Mucosa of gallbladder (tissue), 1 donor: ENCODE data around the gene FSD2. TPM values are rescaled to one million over a fixed set of nuclear protein-coding genes. Genes with fewer than 3 reads are reported as not detected.
"Not testable (repeated sequence)": the region's sequence is repeated elsewhere in the genome, so short reads cannot be mapped to it uniquely, and the experiment has no call there.

Source experiments
- DNase-seq: peaks from one replicate; pipeline ENCODE4 v3.0.0-alpha.2; 2020; ENCODE audit warnings: low spot score
- total RNA-seq: library from RNA; stranded (reverse); gene quantifications from one replicate; pipeline ENCODE4 v1.2.1, GENCODE V29; 2021
- donor health status: DM: no; HTN: no; CAD: no.

The FSD2 gene
- total RNA-seq, 1 donor from 2014 or later = 0.09 TPM

GRCh38 chr15:82792068-82792467, 13.8 kb downstream of the FSD2 start:
- no peak for DNase-seq

- DNase-seq = no peak
Measured at GRCh38 chr15:82790321-82790720, 15.5 kb downstream of the FSD2 start.

- DNase-seq = no peak
Measured at GRCh38 chr15:82789491-82789890, 16.4 kb downstream of the FSD2 start.

- no peak for DNase-seq
Measured at GRCh38 chr15:82788496-82788895, 17.4 kb downstream of the FSD2 start.

- no peak for DNase-seq
Measured at GRCh38 chr15:82781349-82781748, 24.5 kb downstream of the FSD2 start.

- no peak for DNase-seq
Measured at GRCh38 chr15:82778755-82779154, 27.1 kb downstream of the FSD2 start.

GRCh38 chr15:82774496-82774895, 31.4 kb downstream of the FSD2 start:
- no peak for DNase-seq

- DNase-seq = no peak
Measured at GRCh38 chr15:82771789-82772607, 33.9 kb downstream of the FSD2 start.

- DNase-seq = no peak
Measured at GRCh38 chr15:82768414-82769054, 37.3 kb downstream of the FSD2 start.

- no peak for DNase-seq
Measured at GRCh38 chr15:82767163-82767829, 38.6 kb downstream of the FSD2 start.

- DNase-seq = not testable (repeated sequence)
Measured at GRCh38 chr15:82766201-82766600, 39.7 kb downstream of the FSD2 start.

- DNase-seq = no peak
Measured at GRCh38 chr15:82764740-82765139, 41.1 kb downstream of the FSD2 start.

GRCh38 chr15:82764117-82764490, 41.8 kb downstream of the FSD2 start:
- no peak for DNase-seq

- no peak for DNase-seq
Measured at GRCh38 chr15:82763361-82764116, 42.3 kb downstream of the FSD2 start.

GRCh38 chr15:82751308-82751707, 54.6 kb downstream of the FSD2 start:
- DNase-seq = no peak

GRCh38 chr15:82750831-82751180, 55.1 kb downstream of the FSD2 start:
- DNase-seq = no peak

- peak; percentile 93 for DNase-seq
Measured at GRCh38 chr15:82749951-82750830, 55.7 kb downstream of the FSD2 start.

- no peak for DNase-seq
Measured at GRCh38 chr15:82748315-82748714, 57.6 kb downstream of the FSD2 start.

- no peak for DNase-seq
Measured at GRCh38 chr15:82743810-82744209, 62.1 kb downstream of the FSD2 start.

GRCh38 chr15:82742134-82742533, 63.7 kb downstream of the FSD2 start:
- DNase-seq = no peak

- DNase-seq = no peak
Measured at GRCh38 chr15:82739086-82739485, 66.8 kb downstream of the FSD2 start.
